Measurements from ENCODE around the gene GON7. TPM values are rescaled to one million over a fixed set of nuclear protein-coding genes. Genes with fewer than 3 reads are reported as not detected.

Gene GON7
- total and polyA plus RNA-seq, 2 of the 8 experiments (the other 6 are each of a cell fraction or from before 2014, with no cell fraction given) = 3.8 to 9.9 TPM

DNA sequence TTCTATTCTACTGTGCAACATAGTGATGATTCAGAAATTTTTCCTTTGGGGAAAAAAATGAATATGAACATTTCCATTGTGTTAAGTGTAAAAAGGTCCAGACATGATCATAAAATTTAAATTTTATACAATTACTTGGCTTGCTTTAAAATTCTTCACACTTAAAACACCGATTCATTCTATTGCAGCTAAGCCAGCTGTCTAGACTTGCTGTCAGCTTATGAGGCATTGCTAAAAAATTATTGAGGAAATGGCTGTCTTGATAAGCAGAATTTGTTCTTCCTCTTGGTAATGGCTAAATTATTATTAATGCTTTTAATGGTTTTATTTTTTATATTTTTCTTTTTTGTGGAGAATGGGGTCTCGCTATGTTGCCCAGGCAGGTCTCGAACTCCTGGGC lies 19.9 kb downstream of the GON7 start (continued):
- TF ChIP-seq HDAC6 (IDR thresholded peaks at IDR 0.05; ENCODE audit: low read depth, low read length) = no peak
- no peak for TF ChIP-seq HDAC2 (IDR thresholded peaks at IDR 0.05; ENCODE audit: borderline replicate concordance in 1 of 2, low read depth in 2 of 2, low read length in 2 of 2)
- TF ChIP-seq, protein P1, sequence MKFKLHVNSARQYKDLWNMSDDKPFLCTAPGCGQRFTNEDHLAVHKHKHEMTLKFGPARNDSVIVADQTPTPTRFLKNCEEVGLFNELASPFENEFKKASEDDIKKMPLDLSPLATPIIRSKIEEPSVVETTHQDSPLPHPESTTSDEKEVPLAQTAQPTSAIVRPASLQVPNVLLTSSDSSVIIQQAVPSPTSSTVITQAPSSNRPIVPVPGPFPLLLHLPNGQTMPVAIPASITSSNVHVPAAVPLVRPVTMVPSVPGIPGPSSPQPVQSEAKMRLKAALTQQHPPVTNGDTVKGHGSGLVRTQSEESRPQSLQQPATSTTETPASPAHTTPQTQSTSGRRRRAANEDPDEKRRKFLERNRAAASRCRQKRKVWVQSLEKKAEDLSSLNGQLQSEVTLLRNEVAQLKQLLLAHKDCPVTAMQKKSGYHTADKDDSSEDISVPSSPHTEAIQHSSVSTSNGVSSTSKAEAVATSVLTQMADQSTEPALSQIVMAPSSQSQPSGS (IDR thresholded peaks at IDR 0.05; ENCODE audit: low read length) = no peak
